Right lobe of liver (tissue), 4 donors: ENCODE measurements around the gene APBB1.

Experiments used
- CTCF ChIP-seq, 4 donors: fragments of 200-600 bp in 3 of 4; fragments of 450-650 bp in 1 of 4; IDR thresholded peaks; one replicate each; pipeline versions ENCODE4 v1.5.1 to v1.8.0; 2016 to 2022; ENCODE audit warnings: antibody characterized with exemption in 4 of 4, mild to moderate bottlenecking in 2 of 4
- POLR2A ChIP-seq: fragments of 450-650 bp; IDR thresholded peaks from one replicate; pipeline ENCODE4 v1.6.1; 2017; ENCODE audit warnings: antibody characterized with exemption, mild to moderate bottlenecking
- donor health status: DM: no; HTN: no; CAD: no.
- donor health status: DM: no; HTN: no; CAD: no.
- donor health status: DM: no; HTN: yes; CAD: no.

DNA sequence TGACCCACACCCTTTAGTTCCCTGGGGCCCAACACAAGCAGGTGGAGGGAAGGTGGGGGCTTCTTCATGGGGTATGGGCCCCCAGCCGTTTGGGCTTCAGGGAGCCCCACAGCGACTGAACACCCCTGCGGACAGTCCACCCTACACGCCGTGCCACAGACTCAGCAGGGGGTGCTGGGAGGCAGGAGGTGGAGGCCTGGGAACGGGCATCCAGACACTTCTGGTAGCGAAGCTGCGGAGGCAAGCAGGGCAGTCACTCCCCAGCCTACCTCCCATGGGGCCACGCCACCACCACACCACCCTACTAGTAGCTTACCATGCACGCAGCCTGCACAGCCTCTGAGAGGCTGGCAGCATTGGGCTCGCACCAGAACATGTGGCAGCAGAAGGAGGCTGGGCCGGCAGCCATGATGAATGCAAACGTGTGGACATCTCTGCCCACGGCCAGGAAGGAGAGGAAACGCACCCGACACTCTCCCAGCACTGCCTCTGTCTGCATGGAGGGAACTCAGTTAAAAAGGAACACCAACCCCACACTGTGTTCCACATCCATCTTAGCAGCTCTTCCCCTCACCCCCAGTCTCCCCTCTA is 23.3 kb downstream of the APBB1 start:
- TF ChIP-seq CTCF (IDR thresholded peaks at IDR 0.05) = no peak
- TF ChIP-seq POLR2A = no peak
